PFSK-1 (cell line): ENCODE data around the gene LBH.

Experiments
- FOXP2 ChIP-seq: optimal IDR thresholded peaks from 2 replicates; pipeline ENCODE3; 2011; ENCODE audit warnings: borderline replicate concordance, control low read depth, inconsistent platforms; ENCODE audit not compliant: insufficient read depth; ENCODE audit errors: extremely low read length, extremely low read depth
- POLR2AphosphoS5 ChIP-seq: IDR thresholded peaks from 2 replicates; pipeline ENCODE4 v1.6.1; 2012; ENCODE audit warnings: low read depth, mild to moderate bottlenecking, control low read depth, low read length, moderate library complexity
- SIN3A ChIP-seq: IDR thresholded peaks from 2 replicates; pipeline ENCODE4 v1.6.1; 2012; ENCODE audit warnings: mild to moderate bottlenecking, low read length, moderate library complexity, borderline replicate concordance; ENCODE audit not compliant: insufficient read depth
- TAF1 ChIP-seq: IDR thresholded peaks from 2 replicates; pipeline ENCODE4 v1.6.1; 2012; ENCODE audit warnings: low read length, control low read depth, borderline replicate concordance; ENCODE audit not compliant: insufficient read depth
- TF ChIP-seq, protein P1 (sequence below), 2 experiments: IDR thresholded peaks; 2 replicates each; pipeline versions ENCODE4 v1.6.1 to v1.8.0; 2011 to 2012; ENCODE audit warnings: low read depth in 2 of 2, low read length in 2 of 2, control low read depth in 1 of 2, inconsistent platforms in 1 of 2, mild to moderate bottlenecking in 1 of 2, moderate library complexity in 1 of 2; ENCODE audit not compliant: insufficient read depth in 1 of 2

Gene LBH

DNA sequence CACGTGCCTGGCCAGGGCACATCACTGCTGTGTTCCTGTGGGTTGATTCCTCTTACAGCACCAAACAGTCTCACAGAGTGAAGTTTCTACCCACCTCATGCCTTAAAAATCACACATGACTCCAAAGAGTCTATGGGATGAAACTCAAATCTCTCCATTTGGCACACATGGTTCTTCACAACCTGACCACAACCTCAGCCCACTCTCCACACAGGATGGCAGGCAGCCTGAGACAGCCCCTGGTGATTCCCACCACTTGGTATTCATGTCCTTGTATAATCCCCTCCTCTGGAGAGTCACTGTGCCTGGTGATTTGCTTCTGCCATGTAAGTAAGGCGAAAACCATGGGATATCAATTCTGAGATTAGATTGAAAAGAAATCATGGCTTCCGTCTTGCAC is 46.2 kb downstream of the LBH start:
- no peak for TF ChIP-seq POLR2AphosphoS5
- TF ChIP-seq FOXP2, result no peak
- TF ChIP-seq, protein P1, sequence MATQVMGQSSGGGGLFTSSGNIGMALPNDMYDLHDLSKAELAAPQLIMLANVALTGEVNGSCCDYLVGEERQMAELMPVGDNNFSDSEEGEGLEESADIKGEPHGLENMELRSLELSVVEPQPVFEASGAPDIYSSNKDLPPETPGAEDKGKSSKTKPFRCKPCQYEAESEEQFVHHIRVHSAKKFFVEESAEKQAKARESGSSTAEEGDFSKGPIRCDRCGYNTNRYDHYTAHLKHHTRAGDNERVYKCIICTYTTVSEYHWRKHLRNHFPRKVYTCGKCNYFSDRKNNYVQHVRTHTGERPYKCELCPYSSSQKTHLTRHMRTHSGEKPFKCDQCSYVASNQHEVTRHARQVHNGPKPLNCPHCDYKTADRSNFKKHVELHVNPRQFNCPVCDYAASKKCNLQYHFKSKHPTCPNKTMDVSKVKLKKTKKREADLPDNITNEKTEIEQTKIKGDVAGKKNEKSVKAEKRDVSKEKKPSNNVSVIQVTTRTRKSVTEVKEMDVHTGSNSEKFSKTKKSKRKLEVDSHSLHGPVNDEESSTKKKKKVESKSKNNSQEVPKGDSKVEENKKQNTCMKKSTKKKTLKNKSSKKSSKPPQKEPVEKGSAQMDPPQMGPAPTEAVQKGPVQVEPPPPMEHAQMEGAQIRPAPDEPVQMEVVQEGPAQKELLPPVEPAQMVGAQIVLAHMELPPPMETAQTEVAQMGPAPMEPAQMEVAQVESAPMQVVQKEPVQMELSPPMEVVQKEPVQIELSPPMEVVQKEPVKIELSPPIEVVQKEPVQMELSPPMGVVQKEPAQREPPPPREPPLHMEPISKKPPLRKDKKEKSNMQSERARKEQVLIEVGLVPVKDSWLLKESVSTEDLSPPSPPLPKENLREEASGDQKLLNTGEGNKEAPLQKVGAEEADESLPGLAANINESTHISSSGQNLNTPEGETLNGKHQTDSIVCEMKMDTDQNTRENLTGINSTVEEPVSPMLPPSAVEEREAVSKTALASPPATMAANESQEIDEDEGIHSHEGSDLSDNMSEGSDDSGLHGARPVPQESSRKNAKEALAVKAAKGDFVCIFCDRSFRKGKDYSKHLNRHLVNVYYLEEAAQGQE (IDR thresholded peaks at IDR 0.05; ENCODE audit: insufficient read depth in 1 of 2, low read depth in 2 of 2, low read length in 2 of 2), result no peak
- TF ChIP-seq SIN3A, result no peak
- TF ChIP-seq TAF1, result no peak

- no peak for TF ChIP-seq POLR2AphosphoS5
- no peak for TF ChIP-seq SIN3A
- no peak for TF ChIP-seq TAF1
- TF ChIP-seq FOXP2, result no peak
- TF ChIP-seq, protein P1 (IDR thresholded peaks at IDR 0.05; ENCODE audit: insufficient read depth in 1 of 2, low read depth in 2 of 2, low read length in 2 of 2), result no peak
Measured at GRCh38 chr2:30278419-30278818, 47.1 kb downstream of the LBH start.

DNA sequence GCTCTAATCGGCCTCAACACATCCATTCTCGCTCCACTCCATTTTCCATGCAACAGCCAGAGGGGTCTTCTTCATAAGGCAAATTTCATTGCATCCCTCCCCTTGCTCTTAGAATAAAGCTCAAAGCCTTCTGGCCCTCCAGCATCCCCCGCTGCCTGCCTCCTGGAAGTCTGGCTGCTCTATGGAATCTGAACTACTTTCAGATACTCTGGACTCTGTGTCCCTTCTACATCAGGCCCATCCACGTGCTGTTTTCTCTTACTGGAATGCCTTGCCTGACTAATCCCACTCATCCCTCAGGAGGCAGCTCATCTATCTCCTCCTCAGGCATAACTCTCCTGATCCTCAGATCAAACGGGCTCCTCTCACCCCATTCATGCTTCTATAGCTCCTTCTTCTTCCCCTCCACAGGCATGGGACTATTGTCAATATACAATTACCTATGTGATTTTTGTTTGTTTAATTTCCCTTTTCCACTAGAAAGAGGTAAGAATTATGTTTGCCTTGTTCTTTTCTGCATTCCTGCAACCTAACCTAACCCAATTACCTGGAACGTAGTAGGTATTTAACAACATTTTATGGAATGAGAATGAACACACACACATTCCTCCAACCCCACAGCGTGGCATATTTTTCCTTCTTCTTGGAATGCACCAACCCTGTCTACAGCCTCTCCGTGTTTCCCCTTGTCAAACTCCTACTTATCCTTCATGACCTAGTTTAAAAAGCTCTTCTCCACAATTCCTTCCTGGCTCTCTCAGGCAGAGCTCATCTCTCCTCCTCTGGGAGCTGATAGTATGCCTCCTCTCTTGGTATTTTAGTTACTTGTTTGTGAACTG is 49.5 kb downstream of the LBH start:
- TF ChIP-seq SIN3A, result no peak

DNA sequence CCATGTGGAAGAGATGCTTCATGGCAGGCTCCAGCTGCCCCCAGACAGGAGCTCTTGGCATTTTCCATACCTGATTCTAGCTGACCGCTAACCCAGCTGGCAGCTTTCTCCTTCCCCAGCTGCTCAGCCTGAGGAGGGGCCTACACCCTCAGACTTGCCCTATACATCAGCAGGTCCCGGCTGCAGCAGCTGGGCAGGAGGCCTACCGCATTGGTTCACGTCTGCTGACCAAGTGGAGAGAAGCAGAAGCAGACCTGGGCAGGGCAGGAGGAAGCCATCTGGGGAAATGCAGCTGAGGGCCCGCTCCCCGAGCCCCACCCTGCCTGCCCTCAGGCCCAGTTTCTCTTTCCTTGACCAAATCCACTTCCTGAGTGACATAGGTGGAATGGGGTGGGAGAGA is 50.7 kb downstream of the LBH start:
- TF ChIP-seq, protein P1 (IDR thresholded peaks at IDR 0.05; ENCODE audit: insufficient read depth in 1 of 2, low read depth in 2 of 2, low read length in 2 of 2), result no peak
- no peak for TF ChIP-seq FOXP2
- no peak for TF ChIP-seq SIN3A
- TF ChIP-seq POLR2AphosphoS5, result no peak

DNA sequence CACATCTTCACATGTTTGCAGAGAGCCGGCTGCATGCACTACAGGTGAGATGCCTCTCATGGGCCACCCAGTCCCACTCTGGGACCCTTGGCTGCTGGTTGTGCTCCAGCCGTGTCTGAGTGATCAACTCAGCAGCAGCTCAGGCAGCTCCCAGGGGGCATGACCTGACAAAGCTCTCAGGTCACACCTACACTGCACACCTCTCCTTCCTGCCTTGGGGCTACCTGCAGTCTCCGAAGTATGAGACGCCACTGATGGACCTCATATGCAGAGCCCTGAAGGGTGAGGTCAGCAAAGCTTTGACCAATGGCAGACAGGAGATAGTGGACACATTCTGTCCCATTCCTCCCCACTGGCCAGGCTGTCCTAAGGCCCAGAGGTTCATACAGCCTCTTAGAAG is 51.4 kb downstream of the LBH start:
- no peak for TF ChIP-seq POLR2AphosphoS5
- no peak for TF ChIP-seq SIN3A
- no peak for TF ChIP-seq TAF1
- TF ChIP-seq, protein P1 (IDR thresholded peaks at IDR 0.05; ENCODE audit: insufficient read depth in 1 of 2, low read depth in 2 of 2, low read length in 2 of 2), result no peak
- no peak for TF ChIP-seq FOXP2
